GM12801 (cell line): ENCODE measurements around the gene RHOH.

Source experiments
- TF ChIP-seq, protein P1 (sequence below): IDR thresholded peaks from one replicate; pipeline ENCODE4 v1.5.1; 2011; ENCODE audit warnings: control low read depth; ENCODE audit not compliant: insufficient read length; ENCODE audit errors: extremely low read depth

RHOH gene

DNA sequence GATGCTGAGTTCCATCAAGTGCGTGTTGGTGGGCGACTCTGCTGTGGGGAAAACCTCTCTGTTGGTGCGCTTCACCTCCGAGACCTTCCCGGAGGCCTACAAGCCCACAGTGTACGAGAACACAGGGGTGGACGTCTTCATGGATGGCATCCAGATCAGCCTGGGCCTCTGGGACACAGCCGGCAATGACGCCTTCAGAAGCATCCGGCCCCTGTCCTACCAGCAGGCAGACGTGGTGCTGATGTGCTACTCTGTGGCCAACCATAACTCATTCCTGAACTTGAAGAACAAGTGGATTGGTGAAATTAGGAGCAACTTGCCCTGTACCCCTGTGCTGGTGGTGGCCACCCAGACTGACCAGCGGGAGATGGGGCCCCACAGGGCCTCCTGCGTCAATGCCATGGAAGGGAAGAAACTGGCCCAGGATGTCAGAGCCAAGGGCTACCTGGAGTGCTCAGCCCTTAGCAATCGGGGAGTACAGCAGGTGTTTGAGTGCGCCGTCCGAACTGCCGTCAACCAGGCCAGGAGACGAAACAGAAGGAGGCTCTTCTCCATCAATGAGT is 46.6 kb downstream of the RHOH start:
- TF ChIP-seq, protein P1, sequence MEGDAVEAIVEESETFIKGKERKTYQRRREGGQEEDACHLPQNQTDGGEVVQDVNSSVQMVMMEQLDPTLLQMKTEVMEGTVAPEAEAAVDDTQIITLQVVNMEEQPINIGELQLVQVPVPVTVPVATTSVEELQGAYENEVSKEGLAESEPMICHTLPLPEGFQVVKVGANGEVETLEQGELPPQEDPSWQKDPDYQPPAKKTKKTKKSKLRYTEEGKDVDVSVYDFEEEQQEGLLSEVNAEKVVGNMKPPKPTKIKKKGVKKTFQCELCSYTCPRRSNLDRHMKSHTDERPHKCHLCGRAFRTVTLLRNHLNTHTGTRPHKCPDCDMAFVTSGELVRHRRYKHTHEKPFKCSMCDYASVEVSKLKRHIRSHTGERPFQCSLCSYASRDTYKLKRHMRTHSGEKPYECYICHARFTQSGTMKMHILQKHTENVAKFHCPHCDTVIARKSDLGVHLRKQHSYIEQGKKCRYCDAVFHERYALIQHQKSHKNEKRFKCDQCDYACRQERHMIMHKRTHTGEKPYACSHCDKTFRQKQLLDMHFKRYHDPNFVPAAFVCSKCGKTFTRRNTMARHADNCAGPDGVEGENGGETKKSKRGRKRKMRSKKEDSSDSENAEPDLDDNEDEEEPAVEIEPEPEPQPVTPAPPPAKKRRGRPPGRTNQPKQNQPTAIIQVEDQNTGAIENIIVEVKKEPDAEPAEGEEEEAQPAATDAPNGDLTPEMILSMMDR: no peak

DNA sequence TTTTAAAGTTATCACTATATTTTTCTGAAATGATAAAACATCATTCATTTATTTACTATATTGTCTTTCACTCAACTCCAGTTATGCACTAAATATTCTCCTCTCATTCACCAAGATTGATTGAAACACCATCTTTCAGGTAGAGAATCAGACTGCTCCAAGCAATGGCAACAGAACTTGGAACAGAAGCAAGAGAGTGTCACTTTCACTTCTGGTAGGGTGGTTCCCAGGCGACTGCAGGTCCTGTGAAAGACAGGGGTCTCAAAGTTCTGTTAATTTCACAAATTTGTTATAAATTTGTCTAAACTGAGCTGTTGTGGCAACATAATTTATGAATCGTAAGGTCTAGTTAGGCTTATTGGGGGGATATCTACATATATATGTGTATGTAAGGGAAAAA is 47.8 kb downstream of the RHOH start:
- TF ChIP-seq, protein P1: no peak

GRCh38 chr4:40245550-40245949 is 48.7 kb downstream of the RHOH start:
- TF ChIP-seq, protein P1: no peak

- TF ChIP-seq, protein P1: no peak
These were observed 49.4 kb downstream of the RHOH start for GRCh38 chr4:40246011-40246900.

- TF ChIP-seq, protein P1: no peak
These were observed 50.1 kb downstream of the RHOH start for GRCh38 chr4:40246938-40247337.

- TF ChIP-seq, protein P1: no peak
These were observed 50.5 kb downstream of the RHOH start for GRCh38 chr4:40247350-40247749.

DNA sequence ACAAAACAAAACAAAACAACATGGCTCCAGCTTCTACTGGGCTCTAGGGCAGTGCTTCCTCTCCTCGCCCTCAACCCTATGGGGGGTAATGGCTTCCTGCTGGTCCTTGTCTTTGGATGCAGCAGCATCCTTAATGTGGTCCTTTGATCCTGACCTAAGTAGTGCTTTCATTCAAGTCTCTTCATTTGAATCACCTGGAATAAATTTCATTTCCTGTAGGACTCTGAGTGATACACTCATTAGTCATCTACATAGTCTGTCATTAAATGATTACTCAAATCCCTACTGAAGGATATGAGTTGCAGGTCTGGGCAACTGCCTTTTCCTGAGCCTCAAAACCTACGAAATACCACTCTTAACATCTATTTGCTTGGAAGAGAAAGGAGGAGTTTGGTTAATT is 54.5 kb downstream of the RHOH start:
- TF ChIP-seq, protein P1: no peak
